GM12864 (cell line): Measurements from ENCODE around the gene GRIA1.

Experiments
- DNase-seq: peaks from one replicate; pipeline ENCODE4 v3.0.0-alpha.2; 2011; ENCODE audit warnings: low read depth
- H3K4me3 ChIP-seq: 2 replicates; pipeline ENCODE4 v1.5.1; 2011; ENCODE audit warnings: mild to moderate bottlenecking, low read depth, low read length, control low read depth
- CTCF ChIP-seq: IDR thresholded peaks from 2 replicates; pipeline ENCODE4 v1.5.1; 2011; ENCODE audit warnings: low read depth, mild to moderate bottlenecking, moderate library complexity, low read length, control low read depth, inconsistent platforms; ENCODE audit errors: missing control alignments

The GRIA1 gene

GRCh38 chr5:153699035-153699434, 208.6 kb downstream of the GRIA1 start:
- no peak for TF ChIP-seq CTCF
- no peak overlapping the region for H3K4me3 ChIP-seq
- DNase-seq: no peak

DNA sequence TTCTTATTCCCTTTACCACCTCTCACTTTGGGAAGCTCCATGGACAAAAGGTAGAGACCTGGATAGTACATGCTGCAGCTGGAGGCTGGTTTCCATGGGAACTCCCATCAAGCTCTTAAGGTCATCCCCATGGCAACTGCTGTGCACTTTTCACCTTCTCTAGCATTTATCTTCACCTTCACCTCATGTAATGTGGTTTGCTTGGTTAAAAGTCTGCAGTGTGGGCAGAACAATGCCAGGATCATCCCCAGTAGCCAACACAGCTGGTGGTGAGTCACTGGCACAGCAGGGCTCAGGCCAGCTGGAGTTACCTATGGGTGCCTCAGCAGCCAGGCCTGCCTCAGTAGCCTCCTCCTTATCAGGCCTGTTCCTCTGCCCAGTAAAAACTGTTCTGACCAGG, 210.5 kb downstream of the GRIA1 start:
- DNase-seq: no peak
- TF ChIP-seq CTCF: no peak
- no peak overlapping the region for H3K4me3 ChIP-seq

- H3K4me3 ChIP-seq: no peak overlapping the region
- DNase-seq: no peak
- no peak for TF ChIP-seq CTCF
Measured at GRCh38 chr5:153702265-153702664, 211.8 kb downstream of the GRIA1 start.

- no peak for DNase-seq
- H3K4me3 ChIP-seq: no peak overlapping the region
- no peak for TF ChIP-seq CTCF
Measured at GRCh38 chr5:153704110-153704509, 213.6 kb downstream of the GRIA1 start.

DNA sequence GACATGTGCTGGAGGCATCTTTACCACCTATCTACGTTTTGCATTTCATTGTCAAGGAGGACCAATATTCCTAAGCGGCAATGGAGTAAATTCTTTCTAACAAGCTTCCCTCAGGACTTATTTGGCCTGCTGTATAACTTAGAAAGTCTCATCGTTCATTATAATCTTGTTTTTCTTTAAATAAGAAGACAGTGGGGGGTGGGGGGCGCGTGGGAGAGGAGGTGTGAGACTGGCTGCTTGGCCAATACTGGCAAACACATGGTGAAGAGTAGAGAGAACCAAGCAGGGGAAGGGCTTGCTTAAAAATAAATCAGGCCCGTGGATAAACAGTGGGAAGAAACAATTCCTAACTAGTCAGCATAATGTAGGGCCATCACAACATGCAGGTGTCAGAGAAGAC, 217.2 kb downstream of the GRIA1 start:
- no peak for DNase-seq
- H3K4me3 ChIP-seq: no peak overlapping the region
- TF ChIP-seq CTCF: no peak

DNA sequence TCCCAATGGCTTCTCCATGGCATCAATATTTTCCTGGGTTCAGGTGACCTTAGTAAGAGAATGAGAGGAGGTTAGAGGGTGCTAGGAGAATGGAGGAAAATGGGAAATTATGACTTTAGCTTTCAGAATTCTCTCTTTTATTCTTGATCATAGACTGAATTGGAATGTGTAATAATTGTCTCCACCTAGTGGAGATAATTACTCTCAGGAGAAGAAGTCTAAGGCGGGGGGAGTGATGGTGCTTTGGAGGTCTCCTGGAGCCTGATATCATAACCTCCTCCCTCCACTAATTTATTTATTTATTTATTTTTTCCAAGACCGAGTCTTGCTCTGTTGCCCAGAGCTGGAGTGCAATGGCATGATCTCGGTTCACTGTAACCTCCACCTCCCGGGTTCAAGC, 221.3 kb downstream of the GRIA1 start:
- no peak for DNase-seq
- no peak overlapping the region for H3K4me3 ChIP-seq
- no peak for TF ChIP-seq CTCF

GRCh38 chr5:153712946-153713345, 222.5 kb downstream of the GRIA1 start:
- DNase-seq: no peak
- H3K4me3 ChIP-seq: no peak overlapping the region
- no peak for TF ChIP-seq CTCF
